Sigmoid colon (tissue), 7 donors: ENCODE results near the gene NUMB. TPM values are rescaled to one million over a fixed set of nuclear protein-coding genes. Genes with fewer than 3 reads are reported as not detected.
"Not testable (repeated sequence)": the region's sequence is repeated elsewhere in the genome, so short reads cannot be mapped to it uniquely, and the experiment has no call there.

ENCODE experiments used
- DNase-seq: peaks from one replicate; pipeline ENCODE4 v3.0.0-alpha.2; 2019
- H3K27ac ChIP-seq, 4 donors: fragments of 200-600 bp; sonication (generic); one replicate each; pipeline ENCODE4 v1.5.1; 2016 to 2019; ENCODE audit warnings: mild to moderate bottlenecking in 1 of 4
- H3K27me3 ChIP-seq, 3 donors: fragments of 200-600 bp; sonication (generic); one replicate each; pipeline ENCODE4 v1.5.1; 2019; ENCODE audit warnings: mild to moderate bottlenecking in 1 of 3
- H3K36me3 ChIP-seq, 4 donors: fragments of 200-600 bp; sonication (generic); one replicate each; pipeline ENCODE4 v1.5.1; 2016 to 2019
- H3K4me1 ChIP-seq, 4 donors: fragments of 200-600 bp; sonication (generic); one replicate each; pipeline ENCODE4 v1.5.1; 2017 to 2019
- H3K4me3 ChIP-seq, 4 donors: fragments of 200-600 bp; sonication (generic); one replicate each; pipeline ENCODE4 v1.5.1; 2017 to 2019; ENCODE audit warnings: mild to moderate bottlenecking in 2 of 4, moderate library complexity in 1 of 4
- H3K9me3 ChIP-seq, 4 donors: fragments of 200-600 bp in 3 of 4; sonication (generic) in 3 of 4; one replicate each; pipeline versions ENCODE4 v1.5.1 to v1.6.1; 2013 to 2019
- EP300 ChIP-seq, 4 donors: sonication (generic); formaldehyde crosslinking; IDR thresholded peaks; one replicate each; pipeline ENCODE4 v1.6.1; 2017; ENCODE audit warnings: antibody characterized with exemption in 4 of 4
- POLR2A ChIP-seq, 2 donors: fragments of 450-650 bp; IDR thresholded peaks; one replicate each; pipeline ENCODE4 v1.6.1; 2016; ENCODE audit warnings: antibody characterized with exemption in 2 of 2, mild to moderate bottlenecking in 2 of 2, moderate library complexity in 2 of 2
- POLR2AphosphoS5 ChIP-seq, 4 donors: sonication (generic); formaldehyde crosslinking; IDR thresholded peaks; one replicate each; pipeline ENCODE4 v1.6.1; 2017; ENCODE audit warnings: antibody characterized with exemption in 4 of 4
- WGBS, 2 donors: extraction: QIAGEN DNeasy Blood & Tissue Kit; methylation state at CpG; one replicate each; pipeline ENCODE4 v1.1.7; 2013; 5-methylcytosine and 5-hydroxymethylcytosine counted together
- intact Hi-C: fragments of 100-400 bp; cut with DNase I; formaldehyde crosslinking; loops from one replicate; pipeline ENCODE4 v1.15.1; 2023
- polyA plus RNA-seq, 3 donors: library from polyadenylated mRNA; stranded (reverse); fragments of 200-250 nt; gene quantifications; one replicate each; pipeline ENCODE4 v1.2.3, GENCODE V29; 2013
- total RNA-seq, 4 donors: library from RNA; depleted of rRNA; stranded (reverse); fragments of >200 nt; gene quantifications; one replicate each; pipeline ENCODE4 v1.1.0, GENCODE V29; 2016
- TF ChIP-seq, protein P1 (sequence below), 4 experiments: fragments of 450-650 bp in 3 of 4; fragments of 200-600 bp in 1 of 4; IDR thresholded peaks; one replicate each; pipeline ENCODE4 v1.5.1; 2016 to 2019; ENCODE audit warnings: antibody characterized with exemption in 4 of 4, mild to moderate bottlenecking in 3 of 4, moderate library complexity in 2 of 4
- donor health status: healthy with polysubstance abuse.
- donor health status: Bipolar disorder and iron deficiency.
- donor health status: healthy.

NUMB gene
- total and polyA plus RNA-seq, 7 donors: 37.6 to 80.3 (median 53.4) TPM

DNA sequence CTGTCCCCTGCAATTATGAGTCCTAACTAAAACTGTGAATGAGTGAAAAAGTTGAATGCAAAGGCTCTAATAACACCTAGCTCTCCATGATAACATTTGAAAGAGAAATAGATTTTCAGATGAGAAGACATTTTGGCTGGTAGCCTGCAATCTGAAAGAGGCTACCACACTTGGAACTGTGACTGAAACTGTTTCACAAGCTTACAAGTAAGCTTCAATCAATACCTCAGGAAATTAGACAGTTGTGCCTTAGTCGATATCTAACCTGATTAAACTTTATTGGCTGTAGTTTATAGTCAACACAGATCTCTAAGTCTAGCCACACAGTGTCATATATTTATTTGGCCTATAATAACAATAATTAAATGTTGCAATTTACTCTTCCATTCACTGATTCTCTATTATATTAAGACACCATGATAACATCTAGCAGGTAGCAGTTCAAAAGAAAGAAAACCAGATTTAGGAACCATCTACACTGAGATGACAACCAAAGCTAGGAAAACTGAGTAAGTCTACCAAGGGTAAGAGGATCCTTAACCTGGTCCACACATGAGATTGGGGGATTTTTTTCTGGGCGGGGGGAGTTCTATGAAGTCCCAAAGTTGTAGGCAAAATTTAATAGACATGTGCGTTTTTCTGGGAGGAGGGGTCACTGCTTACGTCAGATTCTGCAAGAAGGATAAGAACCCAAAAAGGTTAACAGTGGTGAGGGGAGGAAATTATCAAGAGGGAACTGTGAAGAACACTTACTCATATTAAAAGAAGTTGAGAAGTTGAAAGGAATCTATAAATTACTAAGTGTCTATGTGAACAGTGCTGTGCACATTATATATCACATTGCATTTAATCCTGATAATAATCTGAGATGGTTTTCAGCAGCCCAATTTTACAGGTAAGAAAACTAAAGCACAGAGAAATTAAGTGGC is 65.8 kb downstream of the NUMB start:
- no peak overlapping the region for H3K27ac ChIP-seq
- TF ChIP-seq POLR2AphosphoS5 (IDR thresholded peaks at IDR 0.05): no peak
- TF ChIP-seq EP300 (IDR thresholded peaks at IDR 0.05): no peak
- no peak for TF ChIP-seq POLR2A (IDR thresholded peaks at IDR 0.05)
- TF ChIP-seq, protein P1, sequence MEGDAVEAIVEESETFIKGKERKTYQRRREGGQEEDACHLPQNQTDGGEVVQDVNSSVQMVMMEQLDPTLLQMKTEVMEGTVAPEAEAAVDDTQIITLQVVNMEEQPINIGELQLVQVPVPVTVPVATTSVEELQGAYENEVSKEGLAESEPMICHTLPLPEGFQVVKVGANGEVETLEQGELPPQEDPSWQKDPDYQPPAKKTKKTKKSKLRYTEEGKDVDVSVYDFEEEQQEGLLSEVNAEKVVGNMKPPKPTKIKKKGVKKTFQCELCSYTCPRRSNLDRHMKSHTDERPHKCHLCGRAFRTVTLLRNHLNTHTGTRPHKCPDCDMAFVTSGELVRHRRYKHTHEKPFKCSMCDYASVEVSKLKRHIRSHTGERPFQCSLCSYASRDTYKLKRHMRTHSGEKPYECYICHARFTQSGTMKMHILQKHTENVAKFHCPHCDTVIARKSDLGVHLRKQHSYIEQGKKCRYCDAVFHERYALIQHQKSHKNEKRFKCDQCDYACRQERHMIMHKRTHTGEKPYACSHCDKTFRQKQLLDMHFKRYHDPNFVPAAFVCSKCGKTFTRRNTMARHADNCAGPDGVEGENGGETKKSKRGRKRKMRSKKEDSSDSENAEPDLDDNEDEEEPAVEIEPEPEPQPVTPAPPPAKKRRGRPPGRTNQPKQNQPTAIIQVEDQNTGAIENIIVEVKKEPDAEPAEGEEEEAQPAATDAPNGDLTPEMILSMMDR (IDR thresholded peaks at IDR 0.05): no peak
- intact Hi-C loops: no loop called here
- 76 to 78% methylated on average over 4 of the region's 4 CpGs for WGBS, 2 donors
- H3K27me3 ChIP-seq: no peaks in the 10 kb centered on the region
- H3K36me3 ChIP-seq: no peaks in the 10 kb centered on the region
- H3K9me3 ChIP-seq: no peaks in the 10 kb centered on the region
- no peak overlapping the region for H3K4me3 ChIP-seq
- no peak for DNase-seq
- H3K4me1 ChIP-seq: peaks cover 0 to 8% (median 7%) of the 10 kb centered on the region in 4 donors

DNA sequence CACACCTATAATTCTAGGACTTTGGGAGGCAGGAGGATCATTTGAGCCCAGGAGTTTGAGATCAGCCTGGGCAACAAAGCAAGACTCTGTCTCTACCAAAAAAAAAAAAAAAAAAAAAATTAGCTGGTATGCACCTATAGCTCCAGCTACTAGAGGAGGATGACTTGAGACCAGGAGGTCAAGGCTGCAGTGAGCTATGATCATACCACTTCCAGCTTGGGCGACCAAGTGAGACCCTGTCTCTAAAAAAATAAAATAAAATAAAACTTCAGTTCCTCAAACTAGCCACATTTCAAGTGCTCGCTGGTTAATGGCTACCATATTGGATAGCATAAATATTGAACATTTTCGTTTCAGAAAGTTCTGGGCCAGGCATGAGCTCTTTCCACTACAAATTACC is 70.5 kb downstream of the NUMB start:
- H3K27me3 ChIP-seq, H3K27ac ChIP-seq, H3K36me3 ChIP-seq, intact Hi-C loops, H3K4me3 ChIP-seq, H3K4me1 ChIP-seq, DNase-seq: not testable (repeated sequence)
- H3K9me3 ChIP-seq: peaks cover 0 to 10% (median 1%) of the 10 kb centered on the region in 4 donors
- 92 to 99% methylated on average over 2 of the region's 3 CpGs for WGBS, 2 donors

DNA sequence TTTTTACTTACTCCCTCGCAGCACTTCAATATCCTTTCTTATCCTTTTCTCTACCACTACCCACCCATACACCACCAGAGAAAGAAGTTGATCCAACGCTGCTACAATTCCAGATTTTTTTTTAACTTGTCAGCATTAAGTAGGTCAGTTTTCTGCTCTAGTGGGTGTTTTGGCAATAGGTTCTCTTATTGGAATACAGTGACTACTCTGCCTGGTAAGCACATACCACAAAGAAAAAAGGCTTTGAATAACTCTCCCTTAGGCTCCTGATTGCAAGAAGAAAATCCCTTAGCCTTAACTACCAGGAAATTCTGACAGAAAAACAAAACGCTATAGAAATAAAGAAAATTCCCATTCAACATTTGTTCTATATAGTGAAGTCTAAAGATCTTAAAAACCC is 72.0 kb downstream of the NUMB start:
- 73 to 89% methylated on average over 3 of the region's 3 CpGs for WGBS, 2 donors

DNA sequence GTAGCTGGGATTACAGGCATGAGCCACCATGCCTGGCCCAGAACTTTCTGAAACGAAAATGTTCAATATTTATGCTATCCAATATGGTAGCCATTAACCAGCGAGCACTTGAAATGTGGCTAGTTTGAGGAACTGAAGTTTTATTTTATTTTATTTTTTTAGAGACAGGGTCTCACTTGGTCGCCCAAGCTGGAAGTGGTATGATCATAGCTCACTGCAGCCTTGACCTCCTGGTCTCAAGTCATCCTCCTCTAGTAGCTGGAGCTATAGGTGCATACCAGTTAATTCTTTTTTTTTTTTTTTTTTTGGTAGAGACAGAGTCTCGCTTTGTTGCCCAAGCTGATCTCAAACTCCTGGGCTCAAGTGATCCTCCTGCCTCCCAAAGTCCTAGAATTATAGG is 73.3 kb downstream of the NUMB start:
- DNase-seq, H3K4me1 ChIP-seq, H3K27me3 ChIP-seq, H3K36me3 ChIP-seq, intact Hi-C loops, H3K27ac ChIP-seq, H3K4me3 ChIP-seq: not testable (repeated sequence)
- WGBS, 2 donors: 89 to 99% methylated on average over 3 of the region's 4 CpGs
- H3K9me3 ChIP-seq: peaks cover 0 to 10% (median 1%) of the 10 kb centered on the region in 4 donors

More for the DNA sequence above, 72.0 kb downstream of the NUMB start:
- H3K36me3 ChIP-seq: peaks cover 0 to 4% (median 2%) of the 10 kb centered on the region in 4 donors
- no peak for TF ChIP-seq POLR2A (IDR thresholded peaks at IDR 0.05)
- TF ChIP-seq, protein P1 (IDR thresholded peaks at IDR 0.05): no peak
- TF ChIP-seq EP300 (IDR thresholded peaks at IDR 0.05): no peak
- TF ChIP-seq POLR2AphosphoS5 (IDR thresholded peaks at IDR 0.05): no peak
- no peak for DNase-seq
- H3K27ac ChIP-seq: no peak overlapping the region
- H3K4me1 ChIP-seq: no peaks in the 10 kb centered on the region
- H3K4me3 ChIP-seq: no peak overlapping the region
- intact Hi-C loops: no loop called here
- no peaks in the 10 kb centered on the region for H3K27me3 ChIP-seq
- H3K9me3 ChIP-seq: peaks cover 0 to 10% (median 1%) of the 10 kb centered on the region in 4 donors

DNA sequence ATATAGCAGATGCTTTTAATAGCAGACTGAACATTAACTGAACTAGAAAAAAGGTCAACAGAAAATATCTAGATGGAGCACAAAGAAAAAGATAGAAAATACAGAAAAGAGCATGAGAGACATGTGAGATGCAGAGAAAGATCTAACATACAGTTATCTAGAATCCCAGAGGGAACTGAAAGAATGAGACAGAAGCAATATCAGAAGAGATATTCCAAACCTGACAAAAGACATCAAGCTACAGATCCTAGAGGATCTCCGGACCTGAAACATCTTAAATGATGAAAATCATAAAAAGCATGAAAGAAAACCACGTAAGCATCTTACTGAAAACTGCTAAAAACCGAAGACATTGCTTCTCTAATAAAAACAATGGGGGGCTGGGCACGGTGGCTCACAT is 75.0 kb downstream of the NUMB start:
- H3K4me3 ChIP-seq: no peak overlapping the region
- TF ChIP-seq POLR2AphosphoS5 (IDR thresholded peaks at IDR 0.05) (no peak), POLR2A (IDR thresholded peaks at IDR 0.05) (no peak), EP300 (IDR thresholded peaks at IDR 0.05) (no peak)
- TF ChIP-seq, protein P1 (IDR thresholded peaks at IDR 0.05): no peak
- H3K27ac ChIP-seq: no peak overlapping the region
- H3K4me1 ChIP-seq: no peaks in the 10 kb centered on the region
- H3K36me3 ChIP-seq: peaks cover 0 to 4% (median 2%) of the 10 kb centered on the region in 4 donors
- intact Hi-C loops: no loop called here
- no peak for DNase-seq
- 86 to 97% methylated on average over 4 of the region's 4 CpGs for WGBS, 2 donors
- H3K27me3 ChIP-seq: no peaks in the 10 kb centered on the region
- H3K9me3 ChIP-seq: peaks cover 0 to 10% (median 1%) of the 10 kb centered on the region in 4 donors
